H9 (cell line): Measurements from ENCODE around the gene SCYGR1. TPM values are rescaled to one million over a fixed set of nuclear protein-coding genes. Genes with fewer than 3 reads are reported as not detected.

Experiments
- DNase-seq: peaks from one replicate; pipeline ENCODE4 v3.0.0-alpha.2; 2017
- H2AFZ ChIP-seq: one replicate; pipeline ENCODE4 v1.6.1; 2013; ENCODE audit warnings: mild to moderate bottlenecking, low read length, control low read depth, moderate library complexity
- H2AK5ac ChIP-seq: 2 replicates; pipeline ENCODE4 v1.6.1; 2013; ENCODE audit warnings: low read length, control low read depth, mixed read lengths; ENCODE audit not compliant: insufficient read length
- H2BK120ac ChIP-seq: one replicate; pipeline ENCODE4 v1.6.1; 2013; ENCODE audit warnings: low read depth, mild to moderate bottlenecking, low read length, control low read depth, inconsistent platforms; ENCODE audit not compliant: poor library complexity, severe bottlenecking
- H2BK12ac ChIP-seq: 2 replicates; pipeline ENCODE4 v1.6.1; 2013; ENCODE audit warnings: low read length, control low read depth, mixed read lengths, low read depth; ENCODE audit not compliant: insufficient read length
- H2BK15ac ChIP-seq: 2 replicates; pipeline ENCODE4 v1.6.1; 2013; ENCODE audit warnings: low read depth, low read length, control low read depth
- H2BK20ac ChIP-seq: one replicate; pipeline ENCODE4 v1.6.1; 2013; ENCODE audit warnings: low read depth, mild to moderate bottlenecking, low read length, control low read depth, inconsistent platforms; ENCODE audit not compliant: poor library complexity, severe bottlenecking
- H2BK5ac ChIP-seq: 2 replicates; pipeline ENCODE4 v1.6.1; 2013; ENCODE audit warnings: low read length, control low read depth, mixed read lengths; ENCODE audit not compliant: insufficient read length
- H3K14ac ChIP-seq: 2 replicates; pipeline ENCODE4 v1.6.1; 2013; ENCODE audit warnings: low read length, control low read depth; ENCODE audit not compliant: insufficient read depth
- H3K18ac ChIP-seq: 2 replicates; pipeline ENCODE4 v1.6.1; 2013; ENCODE audit warnings: low read depth, mild to moderate bottlenecking, mixed read lengths, low read length, control low read depth; ENCODE audit not compliant: insufficient read length
- H3K23ac ChIP-seq: 2 replicates; pipeline ENCODE4 v1.6.1; 2013; ENCODE audit warnings: low read length, control low read depth, mixed read lengths, low read depth; ENCODE audit not compliant: insufficient read length
- H3K23me2 ChIP-seq: 2 replicates; pipeline ENCODE4 v1.6.1; 2013; ENCODE audit warnings: low read depth, mild to moderate bottlenecking, mixed read lengths, low read length, control low read depth; ENCODE audit not compliant: insufficient read length, poor library complexity, severe bottlenecking
- H3K27ac ChIP-seq: 2 replicates; pipeline ENCODE4 v1.5.1; 2013; ENCODE audit warnings: low read length, control low read depth, mixed read lengths, low read depth; ENCODE audit not compliant: insufficient read length
- H3K27me3 ChIP-seq: 2 replicates; pipeline ENCODE4 v1.6.1; 2013; ENCODE audit warnings: low read length, control low read depth, inconsistent platforms; ENCODE audit not compliant: insufficient read depth
- H3K4ac ChIP-seq: 2 replicates; pipeline ENCODE4 v1.6.1; 2013; ENCODE audit warnings: low read depth, mild to moderate bottlenecking, control low read depth, inconsistent platforms, low read length, moderate library complexity
- H3K4me1 ChIP-seq: 2 replicates; pipeline ENCODE4 v1.6.1; 2013; ENCODE audit warnings: low read length, control low read depth, inconsistent platforms; ENCODE audit not compliant: insufficient read depth
- H3K4me2 ChIP-seq: 2 replicates; pipeline ENCODE4 v1.6.1; 2013; ENCODE audit warnings: low read length, control low read depth, mixed read lengths; ENCODE audit not compliant: insufficient read length, insufficient read depth
- H3K56ac ChIP-seq: 2 replicates; pipeline ENCODE4 v1.6.1; 2013; ENCODE audit warnings: low read depth, mild to moderate bottlenecking, mixed read lengths, low read length, control low read depth; ENCODE audit not compliant: insufficient read length
- H3K79me1 ChIP-seq: 2 replicates; pipeline ENCODE4 v1.6.1; 2013; ENCODE audit warnings: low read depth, mild to moderate bottlenecking, moderate library complexity, low read length, control low read depth, inconsistent platforms; ENCODE audit not compliant: insufficient read depth, poor library complexity, severe bottlenecking
- H3K79me2 ChIP-seq: 2 replicates; pipeline ENCODE4 v1.6.1; 2013; ENCODE audit warnings: low read length, control low read depth, inconsistent platforms; ENCODE audit not compliant: insufficient read depth
- H3K9ac ChIP-seq: 2 replicates; pipeline ENCODE4 v1.6.1; 2013; ENCODE audit warnings: low read length, control low read depth, mixed read lengths; ENCODE audit not compliant: insufficient read length; ENCODE audit errors: extremely low read depth
- H3K9me3 ChIP-seq: one replicate; pipeline ENCODE4 v1.6.1; 2013; ENCODE audit warnings: low read depth, low read length, inconsistent platforms; ENCODE audit not compliant: control insufficient read depth
- H3T11ph ChIP-seq: one replicate; pipeline ENCODE4 v1.6.1; 2013; ENCODE audit warnings: mild to moderate bottlenecking, low read length, control low read depth, inconsistent platforms
- H4K20me1 ChIP-seq: one replicate; pipeline ENCODE4 v1.6.1; 2013; ENCODE audit not compliant: control insufficient read depth, insufficient read length, insufficient read depth
- H4K5ac ChIP-seq: 2 replicates; pipeline ENCODE4 v1.6.1; 2013; ENCODE audit warnings: low read depth, mild to moderate bottlenecking, mixed read lengths, low read length, control low read depth; ENCODE audit not compliant: insufficient read length
- H4K8ac ChIP-seq: replicated peaks from 2 replicates; pipeline ENCODE4 v1.6.1; 2013; ENCODE audit warnings: low read length, control low read depth, mixed read lengths, low read depth; ENCODE audit not compliant: insufficient read length
- H4K91ac ChIP-seq: 2 replicates; pipeline ENCODE4 v1.6.1; 2013; ENCODE audit warnings: low read depth, mild to moderate bottlenecking, moderate library complexity, mixed read lengths, low read length, control low read depth; ENCODE audit not compliant: insufficient read length
- H3K27ac Mint-ChIP-seq, 3 experiments: 2 replicates in 2 of 3; 3 replicates in 1 of 3; pipeline ENCODE4 v1.8.0; 2020 to 2021; ENCODE audit warnings: mixed read lengths in 3 of 3, mild to moderate bottlenecking in 1 of 3, moderate library complexity in 1 of 3
- H3K27me3 Mint-ChIP-seq: 2 replicates; pipeline ENCODE4 v1.8.0; 2021; ENCODE audit warnings: low read depth, mild to moderate bottlenecking, moderate library complexity, mixed read lengths
- H3K36me3 Mint-ChIP-seq, 3 experiments: 2 replicates in 2 of 3; 3 replicates in 1 of 3; pipeline ENCODE4 v1.8.0; 2020 to 2021; ENCODE audit warnings: low read depth in 3 of 3, mixed read lengths in 3 of 3; ENCODE audit not compliant: insufficient read depth in 1 of 3
- H3K4me1 Mint-ChIP-seq, 2 experiments: 2 replicates each; pipeline ENCODE4 v1.8.0; 2020; ENCODE audit warnings: mixed read lengths in 2 of 2
- H3K4me3 Mint-ChIP-seq, 2 experiments: 2 replicates in 1 of 2; 3 replicates in 1 of 2; pipeline ENCODE4 v1.8.0; 2020 to 2021; ENCODE audit warnings: mild to moderate bottlenecking in 2 of 2, mixed read lengths in 2 of 2, moderate library complexity in 1 of 2
- H3K9me3 Mint-ChIP-seq, 2 experiments: 2 replicates in 1 of 2; 3 replicates in 1 of 2; pipeline ENCODE4 v1.8.0; 2020; ENCODE audit warnings: mild to moderate bottlenecking in 2 of 2, mixed read lengths in 2 of 2, moderate library complexity in 1 of 2
- WGBS: extraction: QIAGEN DNeasy Blood & Tissue Kit; methylation state at CpG from one replicate; pipeline ENCODE4 v1.1.7; 2013; ENCODE audit warnings: missing lambda C conversion rate, low lambda C conversion rate, mixed read lengths; ENCODE audit not compliant: insufficient read length; ENCODE audit errors: extremely low coverage; 5-methylcytosine and 5-hydroxymethylcytosine counted together
- total RNA-seq: library from RNA; stranded (reverse); gene quantifications from 2 replicates; pipeline ENCODE4 v1.2.1, GENCODE V29; 2021
- TF ChIP-seq, protein P1 (sequence below): fragments of 200-600 bp; sonication (generic); conservative IDR thresholded peaks from 3 replicates; pipeline ENCODE4 v1.8.0; 2021; ENCODE audit warnings: antibody characterized with exemption, mild to moderate bottlenecking

Gene SCYGR1
- total RNA-seq, 1 experiment from 2014 or later = not detected

DNA sequence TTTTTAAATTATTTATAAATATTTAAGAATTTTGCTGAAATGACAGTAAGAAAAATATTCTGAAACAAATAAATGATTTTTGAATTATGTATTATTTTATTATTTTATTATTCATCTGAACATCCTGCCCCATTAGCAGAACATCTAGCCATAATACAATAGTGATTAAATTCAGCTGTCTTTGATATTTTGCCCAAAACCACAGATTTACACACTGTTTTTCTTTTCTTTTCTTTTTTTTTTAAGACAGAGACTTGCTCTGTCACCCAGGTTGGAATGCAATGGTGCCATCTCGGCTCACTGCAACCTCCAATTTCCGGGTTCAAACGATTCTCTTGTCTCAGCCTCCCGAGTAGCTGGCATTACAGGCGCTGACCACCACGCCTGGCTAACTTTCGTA lies 1.9 kb upstream of the SCYGR1 start:
- Histone ChIP-seq H3K23me2 (no peaks in the 10 kb centered on the region), H2BK12ac (no peak overlapping the region), H3K9ac (no peak overlapping the region), H4K20me1 (no peaks in the 10 kb centered on the region), H4K91ac (no peak overlapping the region), H2AFZ (no peak overlapping the region), H3K27me3 (no peaks in the 10 kb centered on the region), H2BK15ac (no peak overlapping the region), H3K18ac (no peak overlapping the region), H2AK5ac (no peak overlapping the region), H3K14ac (no peak overlapping the region), H2BK120ac (no peak overlapping the region), H4K8ac (no peak overlapping the region), H3K4ac (no peak overlapping the region), H3K79me2 (no peaks in the 10 kb centered on the region), H3K56ac (no peak overlapping the region), H3K27ac (no peak overlapping the region), H3T11ph (no peak overlapping the region), H4K5ac (no peak overlapping the region), H3K4me1 (no peaks in the 10 kb centered on the region; the same call in 1 of the 2 replicates), H3K9me3 (no peaks in the 10 kb centered on the region), H2BK20ac (no peak overlapping the region), H2BK5ac (no peak overlapping the region), H3K79me1 (no peaks in the 10 kb centered on the region), H3K23ac (no peak overlapping the region), H3K4me2 (no peak overlapping the region)
- H3K27me3 Mint-ChIP-seq = no peaks in the 10 kb centered on the region; the same call in 1 of the 2 replicates
- no peak overlapping the region for H3K27ac Mint-ChIP-seq
- TF ChIP-seq, protein P1, sequence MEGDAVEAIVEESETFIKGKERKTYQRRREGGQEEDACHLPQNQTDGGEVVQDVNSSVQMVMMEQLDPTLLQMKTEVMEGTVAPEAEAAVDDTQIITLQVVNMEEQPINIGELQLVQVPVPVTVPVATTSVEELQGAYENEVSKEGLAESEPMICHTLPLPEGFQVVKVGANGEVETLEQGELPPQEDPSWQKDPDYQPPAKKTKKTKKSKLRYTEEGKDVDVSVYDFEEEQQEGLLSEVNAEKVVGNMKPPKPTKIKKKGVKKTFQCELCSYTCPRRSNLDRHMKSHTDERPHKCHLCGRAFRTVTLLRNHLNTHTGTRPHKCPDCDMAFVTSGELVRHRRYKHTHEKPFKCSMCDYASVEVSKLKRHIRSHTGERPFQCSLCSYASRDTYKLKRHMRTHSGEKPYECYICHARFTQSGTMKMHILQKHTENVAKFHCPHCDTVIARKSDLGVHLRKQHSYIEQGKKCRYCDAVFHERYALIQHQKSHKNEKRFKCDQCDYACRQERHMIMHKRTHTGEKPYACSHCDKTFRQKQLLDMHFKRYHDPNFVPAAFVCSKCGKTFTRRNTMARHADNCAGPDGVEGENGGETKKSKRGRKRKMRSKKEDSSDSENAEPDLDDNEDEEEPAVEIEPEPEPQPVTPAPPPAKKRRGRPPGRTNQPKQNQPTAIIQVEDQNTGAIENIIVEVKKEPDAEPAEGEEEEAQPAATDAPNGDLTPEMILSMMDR = no peak
- H3K9me3 Mint-ChIP-seq = no peaks in the 10 kb centered on the region
- H3K4me3 Mint-ChIP-seq = no peak overlapping the region
- no peak for DNase-seq
- WGBS = no CpG with 5 or more reads among the region's 7 CpGs
- peaks cover 8 to 19% of the 10 kb centered on the region in 2 experiments for H3K4me1 Mint-ChIP-seq
- H3K36me3 Mint-ChIP-seq = no peaks in the 10 kb centered on the region
